ENCODE data around the gene DDN.
A peak's percentile ranks its signal among the peaks of the same experiment; 100 is the strongest.

Gene DDN

DNA sequence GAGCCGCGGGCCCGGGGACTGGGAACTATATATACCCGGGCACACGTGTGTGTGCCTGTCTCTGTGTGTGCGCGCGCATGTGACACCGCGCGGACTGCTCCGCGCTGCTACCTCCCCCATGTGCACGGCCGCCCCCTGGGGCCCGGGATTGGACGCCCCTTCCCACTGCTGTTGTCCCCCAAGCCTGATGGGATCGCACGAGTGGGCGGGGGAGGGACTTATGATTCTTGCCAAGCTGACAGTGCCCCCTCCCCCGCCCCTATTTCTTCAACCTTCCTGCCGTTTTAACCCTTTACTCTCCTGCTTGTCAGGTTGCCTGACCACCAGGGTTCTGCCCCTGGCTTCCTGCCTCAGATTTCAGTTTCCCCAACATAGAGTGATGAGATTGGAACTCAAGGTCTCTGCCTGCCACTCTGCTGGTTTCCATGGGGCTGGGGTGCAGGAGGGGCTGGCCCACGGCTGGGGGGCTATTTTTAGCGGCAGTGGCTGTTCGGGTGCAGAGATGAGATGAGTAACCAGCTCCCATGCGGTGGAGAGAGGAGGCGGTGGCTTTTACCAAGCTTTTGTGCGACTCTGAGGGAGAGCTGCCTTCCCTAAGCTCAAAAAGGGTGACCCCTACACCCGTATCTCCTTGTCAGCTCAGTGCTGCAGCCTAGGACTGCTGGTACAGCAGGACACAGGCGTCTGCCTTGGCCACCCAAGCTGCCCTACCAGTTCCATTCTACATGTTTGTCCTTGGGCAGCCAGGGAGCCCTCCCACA, at the start of gene DDN:
TSS of gene DDN (minus strand) at position 5 of the 761 bp plus-strand sequence. CDS start 88 bp downstream, outside the sequence.
- DNase-seq (ENCODE audit: low read depth in 3 of 3) = no peak

DNA sequence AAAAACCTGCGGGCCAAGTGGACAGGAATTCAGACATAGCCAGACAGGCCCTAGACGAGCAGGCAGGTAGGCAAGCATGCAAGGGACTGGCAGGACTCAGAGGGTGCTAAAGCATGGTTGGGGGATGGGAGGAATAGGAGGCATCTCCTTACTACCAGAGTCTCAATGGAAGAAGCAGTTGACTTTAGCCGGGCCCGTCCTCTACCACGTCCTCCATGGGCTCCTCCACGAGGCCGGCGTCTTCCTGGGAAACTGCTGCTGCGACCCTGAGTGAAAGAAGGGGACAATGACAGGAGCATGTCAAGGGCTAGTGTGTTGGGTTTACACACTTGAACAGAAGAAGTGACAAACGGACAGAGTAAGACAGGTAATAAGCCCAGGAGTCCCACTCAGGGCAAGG, 49.8 kb upstream of the DDN start:
- no peak for DNase-seq (ENCODE audit: low read depth in 3 of 3)

DNA sequence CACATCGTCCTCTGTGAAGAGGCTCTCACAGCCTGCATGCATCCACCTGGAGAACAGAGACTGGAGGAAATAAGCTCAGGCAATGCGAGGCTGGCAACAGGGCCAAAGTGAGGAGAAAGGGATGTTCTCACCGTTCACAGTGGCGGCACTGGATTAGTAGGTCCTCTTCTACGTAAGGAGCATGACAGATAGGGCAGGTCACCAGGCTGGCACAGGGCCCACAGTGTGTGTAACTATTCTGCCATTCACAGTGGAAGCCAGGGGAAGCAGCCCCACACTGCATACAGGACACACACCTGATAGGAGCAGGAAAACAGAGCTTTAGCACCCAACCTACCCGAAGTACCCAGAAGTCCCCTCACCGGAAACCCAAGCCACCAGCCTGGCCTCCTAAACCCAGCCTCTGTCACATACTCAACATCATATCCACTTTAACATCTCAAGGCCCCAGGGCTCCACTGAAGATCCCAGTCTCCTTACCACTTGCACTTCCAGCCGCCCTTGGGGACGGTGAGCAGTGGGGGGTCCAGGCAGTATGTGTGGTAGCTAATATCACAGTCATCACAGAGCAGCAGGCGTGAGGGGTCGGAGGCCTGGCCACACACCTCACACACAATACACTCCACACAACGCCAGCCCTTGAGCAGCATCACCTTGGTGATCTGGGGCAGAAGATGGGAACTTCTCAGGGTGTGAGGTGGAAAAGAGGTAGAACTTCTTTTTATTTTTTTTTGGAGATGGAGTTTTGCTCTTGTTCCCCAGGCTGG, 47.1 kb upstream of the DDN start:
- no peak for DNase-seq (ENCODE audit: low read depth in 3 of 3)

DNA sequence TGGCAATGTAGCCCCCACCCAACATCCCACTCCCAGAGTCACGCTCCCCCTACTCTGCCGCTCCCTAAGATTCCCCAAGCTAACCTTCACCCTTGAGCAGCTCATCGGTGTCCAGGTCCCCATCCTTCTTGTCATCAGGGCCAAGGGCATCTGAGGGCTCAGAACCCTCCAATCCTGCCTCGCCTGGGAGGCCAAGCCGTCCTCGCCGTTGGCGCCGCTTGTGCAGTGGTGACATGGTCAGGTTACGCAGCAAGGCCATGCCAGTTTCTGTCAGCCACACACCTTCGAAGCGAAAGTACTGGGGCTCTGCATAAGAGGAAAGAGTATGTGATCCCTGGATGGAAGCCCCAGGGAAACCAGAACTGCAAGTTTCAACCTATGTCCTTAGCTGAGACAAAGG, 45.5 kb upstream of the DDN start:
- DNase-seq (ENCODE audit: low read depth in 3 of 3) = no peak

DNA sequence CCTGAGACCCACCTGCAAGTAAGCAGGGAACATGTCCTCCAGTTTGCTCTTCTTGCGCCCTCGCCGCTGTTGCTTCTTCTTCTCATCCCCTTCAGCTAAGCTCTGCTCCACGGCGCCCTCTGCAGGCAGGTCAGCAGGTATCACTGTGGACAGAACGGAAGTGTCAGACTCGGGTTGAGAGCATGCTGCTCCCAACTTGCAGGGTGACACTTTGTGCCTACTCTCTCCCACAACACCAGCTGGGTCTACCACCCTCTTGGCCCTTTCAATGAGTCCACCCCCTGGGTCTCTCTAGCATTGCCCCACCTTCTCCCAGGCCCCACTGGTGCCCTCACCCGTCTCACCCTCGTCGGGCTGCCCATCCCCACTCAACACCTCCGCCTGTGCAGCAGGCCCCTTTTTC, 44.7 kb upstream of the DDN start:
- peak; percentile 53 to 65 (median 63) for DNase-seq (ENCODE audit: low read depth in 3 of 3)

DNA sequence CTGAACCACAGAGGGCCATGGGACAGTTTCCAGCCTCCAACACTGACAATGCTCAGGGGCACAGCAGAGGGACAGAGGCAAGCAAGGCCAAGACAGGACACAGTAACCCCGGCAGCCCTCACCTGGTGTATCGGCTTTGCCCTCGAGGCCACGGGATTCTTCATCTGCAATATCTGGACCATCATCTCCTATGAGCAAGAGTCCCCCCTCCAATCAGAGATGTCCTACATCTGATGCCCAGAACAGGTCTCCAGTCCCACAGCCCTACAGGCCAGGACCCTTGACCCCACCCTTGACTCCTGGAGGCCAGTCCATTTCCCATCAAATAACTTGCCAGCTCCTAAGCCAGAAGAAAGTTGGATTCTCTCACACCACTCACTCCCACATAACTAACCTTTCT, 44.1 kb upstream of the DDN start:
- no peak for DNase-seq (ENCODE audit: low read depth in 3 of 3)

DNA sequence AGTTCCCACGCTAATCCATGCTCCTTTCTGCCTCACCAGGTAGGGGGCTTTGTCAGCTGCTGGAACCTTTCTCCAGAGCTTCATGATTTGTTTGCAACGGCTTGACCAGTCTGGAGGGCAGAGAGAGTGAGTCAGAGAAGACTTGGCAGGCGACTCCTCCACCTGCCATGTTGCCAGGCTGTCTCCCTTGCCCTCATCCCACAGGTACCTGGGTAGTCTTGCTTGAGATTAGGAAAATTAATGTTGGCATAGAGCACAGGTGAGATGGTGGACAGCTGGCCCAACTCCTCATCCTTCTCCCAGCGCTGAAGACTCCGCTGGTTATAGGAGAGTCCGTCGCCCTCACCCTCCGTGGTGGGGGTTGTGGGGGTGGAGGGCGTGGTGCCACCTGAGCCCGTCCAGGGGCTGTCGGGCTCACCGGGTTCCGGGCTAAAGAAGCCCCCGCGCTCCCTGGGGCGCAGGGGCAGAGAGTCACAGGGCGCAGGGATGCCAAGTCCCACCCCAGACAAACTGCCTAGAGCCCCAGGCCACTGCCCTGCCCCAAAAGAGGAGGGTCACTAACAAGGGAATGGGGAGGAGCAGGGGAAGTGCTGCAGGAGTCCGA, 42.8 kb upstream of the DDN start:
- DNase-seq (ENCODE audit: low read depth in 3 of 3) = no peak

DNA sequence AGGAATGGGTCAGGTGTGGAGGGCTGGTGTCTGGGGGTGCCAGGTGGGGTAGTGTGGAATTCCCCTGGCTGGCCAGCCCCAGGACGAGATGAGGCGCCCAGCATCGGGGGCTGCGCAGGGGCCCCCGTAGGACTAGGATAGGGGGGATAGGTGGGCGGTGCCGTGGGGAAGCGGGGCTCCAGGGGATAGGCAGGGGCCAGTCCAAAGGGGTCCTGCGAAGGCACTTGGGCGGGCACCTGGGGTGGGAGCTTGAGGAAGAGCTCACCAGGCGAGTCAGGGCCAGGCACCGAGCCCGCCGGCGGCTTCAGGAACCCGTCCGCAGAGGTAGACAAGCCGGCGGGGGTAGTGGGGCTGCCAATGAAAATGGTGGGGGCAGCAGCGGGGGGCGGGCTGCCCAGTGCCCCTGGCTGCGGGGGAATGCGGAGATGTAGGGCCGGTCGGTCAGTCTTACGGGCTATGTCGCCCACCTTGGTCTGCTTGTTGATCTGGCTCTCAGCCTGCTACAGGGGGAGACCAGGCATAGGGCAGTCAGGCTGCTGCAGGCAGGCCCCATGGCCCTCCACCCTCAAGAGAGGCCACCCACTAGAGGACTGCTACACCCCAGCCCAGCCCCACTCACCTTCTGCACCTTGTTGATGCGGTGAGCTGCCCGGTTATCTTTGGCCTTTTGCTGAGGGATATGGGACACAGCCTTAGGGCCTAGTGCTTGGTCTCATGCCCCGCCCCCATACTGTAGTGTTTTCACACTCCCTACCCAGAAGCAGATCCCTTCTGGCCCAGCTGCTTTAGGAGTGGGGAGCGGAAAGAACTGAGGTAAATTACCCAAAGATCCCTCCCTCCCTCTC, 42.1 kb upstream of the DDN start:
- DNase-seq (ENCODE audit: low read depth in 3 of 3) = no peak

DNA sequence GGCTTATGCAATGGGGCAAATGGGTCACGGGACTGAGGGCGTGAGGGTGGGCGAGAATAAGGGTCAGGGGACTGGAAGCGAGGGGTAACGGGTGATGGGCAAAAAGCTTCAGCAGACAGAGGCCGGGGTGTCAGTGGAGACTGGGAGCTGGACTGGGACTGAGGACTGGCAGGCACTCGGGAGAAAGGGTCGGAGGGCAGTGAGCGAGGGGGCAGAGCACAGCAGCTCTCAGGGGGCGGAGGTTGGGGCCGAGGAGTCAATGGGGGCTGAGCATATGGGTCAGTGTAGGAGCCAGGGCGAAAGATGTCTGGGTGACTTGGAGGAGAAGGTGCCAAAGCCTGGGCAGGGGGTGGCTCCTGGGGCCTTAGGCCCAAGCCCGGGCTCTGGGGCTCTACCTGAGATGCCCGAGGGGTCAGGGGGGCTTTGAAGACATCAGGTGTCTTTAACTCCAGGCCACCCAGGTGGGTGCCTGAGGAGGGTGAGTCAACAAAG, 41.2 kb upstream of the DDN start:
- no peak for DNase-seq (ENCODE audit: low read depth in 3 of 3)

DNA sequence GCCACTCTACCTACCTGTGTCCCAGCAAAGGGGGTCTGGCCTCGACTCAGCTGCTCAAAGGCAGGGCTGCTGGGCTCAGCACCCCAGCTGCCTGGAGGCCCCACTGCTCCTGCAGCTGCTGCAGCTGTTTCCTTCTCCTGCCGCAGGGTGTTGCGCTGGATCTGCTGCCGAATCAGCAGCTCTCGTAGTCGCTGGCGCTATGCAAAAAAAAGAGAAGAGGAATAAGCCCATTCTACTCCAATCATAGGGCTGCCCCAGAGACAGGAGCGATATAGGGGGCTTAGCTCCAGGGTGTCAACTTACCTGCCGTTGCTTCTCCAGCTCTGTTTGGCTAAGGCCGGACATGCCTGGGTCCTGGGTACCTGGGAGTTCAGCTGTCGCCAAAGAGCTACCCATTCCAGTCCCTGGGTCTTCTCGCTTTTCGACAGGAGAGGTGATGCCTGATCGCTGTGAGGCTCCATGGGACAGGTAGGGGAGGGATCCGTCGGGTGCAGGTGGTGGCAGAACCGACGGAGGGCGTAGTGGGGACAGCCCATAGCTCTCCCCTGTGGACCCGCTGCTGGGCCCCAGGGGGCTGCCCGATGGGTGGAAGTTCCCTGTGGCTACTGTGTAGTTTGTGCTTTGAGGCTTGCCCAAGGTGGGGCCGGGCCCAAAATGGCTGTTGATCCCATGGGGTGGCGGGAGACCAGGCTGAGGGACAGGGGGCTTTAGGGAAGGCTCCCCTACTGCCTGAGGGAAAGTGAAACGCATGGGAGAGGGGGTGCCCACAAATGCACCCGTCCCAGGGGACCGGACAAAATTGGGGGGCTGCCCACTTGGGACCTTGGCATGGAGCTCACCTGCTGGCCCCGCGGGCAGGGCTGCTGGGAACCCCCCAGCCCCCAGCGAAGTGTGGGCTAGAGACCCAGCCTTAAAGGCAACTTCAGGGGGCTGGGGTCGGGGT, 40.5 kb upstream of the DDN start:
- no peak for DNase-seq (ENCODE audit: low read depth in 3 of 3)

DNA sequence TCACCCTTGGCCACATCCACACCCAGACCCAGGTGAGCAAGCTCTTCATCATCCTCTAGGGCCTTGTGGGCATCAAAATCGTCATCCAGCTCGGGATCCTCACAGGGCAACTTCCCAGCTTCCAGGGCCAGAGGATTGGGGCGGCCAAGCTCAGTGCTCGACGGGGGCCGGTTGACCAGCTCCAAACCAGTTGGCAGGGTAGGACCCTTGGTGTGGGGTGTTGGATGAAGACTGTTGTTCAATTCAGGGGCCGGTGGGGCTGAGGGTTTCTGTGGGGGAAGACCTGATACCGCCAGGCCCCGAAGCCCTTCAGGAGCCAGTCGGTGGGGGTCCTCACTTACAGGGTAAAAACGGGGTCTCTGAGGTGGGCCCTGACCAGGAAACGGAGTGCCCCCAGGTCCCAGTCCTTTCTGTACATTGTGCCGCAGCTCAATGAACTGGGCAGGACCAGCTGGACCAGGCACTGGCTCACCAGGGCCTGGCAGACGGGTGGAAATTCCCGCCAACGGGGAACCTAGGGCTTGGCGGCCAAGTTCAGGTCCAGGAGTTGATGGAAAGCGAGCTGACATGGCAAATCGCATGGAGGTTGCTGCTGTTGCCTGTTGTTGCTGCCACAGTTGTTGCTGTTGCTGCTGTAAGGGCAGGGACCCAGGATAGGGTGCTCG, 39.2 kb upstream of the DDN start:
- DNase-seq (ENCODE audit: low read depth in 3 of 3) = no peak

DNA sequence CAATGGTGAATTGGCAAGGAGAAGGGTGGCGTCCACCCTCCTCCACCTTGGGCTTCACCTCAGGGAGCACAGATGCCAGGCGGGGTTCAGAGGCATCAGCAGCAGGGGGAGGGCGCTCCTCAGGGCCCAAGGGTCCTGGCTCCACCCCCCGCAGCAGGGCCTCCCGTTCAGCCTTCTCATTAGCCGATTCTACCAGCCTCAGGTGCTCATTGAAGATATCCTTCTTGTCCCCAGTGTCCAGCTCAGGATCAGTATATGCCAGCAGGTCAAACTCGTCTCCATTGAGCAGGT, 38.7 kb upstream of the DDN start:
- DNase-seq (ENCODE audit: low read depth in 3 of 3) = no peak

DNA sequence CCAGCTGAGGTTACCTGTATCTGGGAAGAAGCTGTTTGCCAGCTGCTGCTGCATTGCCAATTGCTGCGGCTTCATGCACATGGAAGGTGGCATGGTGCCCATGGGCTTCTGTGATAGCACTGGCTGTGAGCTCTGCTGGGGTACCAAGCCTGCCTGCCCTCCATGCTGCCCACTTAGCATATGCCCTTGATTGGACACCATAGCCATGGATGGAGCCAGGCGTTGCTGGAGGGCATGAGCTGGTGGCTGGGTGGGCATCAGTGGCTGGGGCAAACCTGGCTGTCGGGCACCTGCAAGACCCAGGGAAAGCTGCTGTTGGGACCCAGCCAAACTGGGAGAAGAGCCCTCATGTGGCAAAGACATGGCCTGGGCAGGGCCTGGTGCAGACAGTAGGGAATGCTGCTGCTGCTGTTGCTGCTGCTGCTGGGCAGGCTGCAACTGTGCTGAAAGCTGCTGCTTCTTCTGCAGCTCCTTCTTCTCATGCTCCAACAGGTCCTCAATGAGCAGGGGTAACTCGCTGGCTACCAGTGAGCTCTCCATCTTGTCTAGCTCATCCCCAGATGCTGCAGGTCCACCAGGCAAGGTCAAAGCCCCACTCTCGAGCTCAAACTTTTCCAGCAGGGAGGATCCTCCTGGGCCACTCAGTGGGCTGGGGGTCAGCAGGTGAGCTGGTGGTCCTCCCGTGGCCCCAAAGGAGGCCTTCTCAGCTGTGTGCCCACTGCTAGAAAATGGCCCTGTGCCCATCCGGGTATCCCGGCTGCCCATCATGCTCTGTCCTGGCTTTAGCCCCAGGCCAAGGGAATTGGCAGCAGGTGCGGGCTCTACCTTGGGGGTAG, 38.2 kb upstream of the DDN start:
- no peak for DNase-seq (ENCODE audit: low read depth in 3 of 3)

DNA sequence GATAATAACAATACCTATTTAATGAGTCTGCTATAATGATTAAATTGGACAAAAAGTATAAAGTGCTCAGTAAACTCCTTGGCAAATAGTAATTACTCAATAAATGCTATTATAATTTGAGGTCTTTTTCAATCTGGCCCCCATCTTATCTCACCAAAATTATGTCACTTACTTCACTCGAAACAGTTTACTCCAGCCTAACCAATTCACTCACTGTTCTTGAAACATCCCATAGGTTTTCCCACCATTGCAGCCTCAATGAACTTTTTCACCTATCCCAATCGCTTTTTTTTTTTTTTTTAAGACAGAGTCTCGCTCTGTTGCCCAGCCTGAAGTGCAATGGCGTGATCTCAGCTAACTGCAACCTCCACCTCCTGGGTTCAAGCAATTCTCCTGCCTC, 36.9 kb upstream of the DDN start:
- DNase-seq (ENCODE audit: low read depth in 3 of 3) = no peak

DNA sequence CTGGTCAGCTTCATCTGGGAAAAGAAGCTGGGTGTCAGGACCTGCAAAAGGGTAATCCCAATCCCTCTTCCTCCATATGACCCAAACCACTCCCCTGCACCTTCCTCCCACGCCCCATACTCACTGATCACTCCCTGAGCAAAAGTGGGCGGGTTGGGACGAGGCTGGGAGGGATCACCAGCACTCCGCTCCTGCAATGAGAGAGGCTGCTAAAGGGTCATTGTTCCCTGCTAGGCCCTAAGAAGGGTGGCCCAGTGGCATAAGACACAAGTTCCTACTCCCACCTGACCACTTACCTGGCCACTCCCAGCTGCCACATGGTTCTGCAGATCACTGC, 35.1 kb upstream of the DDN start:
- no peak for DNase-seq (ENCODE audit: low read depth in 3 of 3)

DNA sequence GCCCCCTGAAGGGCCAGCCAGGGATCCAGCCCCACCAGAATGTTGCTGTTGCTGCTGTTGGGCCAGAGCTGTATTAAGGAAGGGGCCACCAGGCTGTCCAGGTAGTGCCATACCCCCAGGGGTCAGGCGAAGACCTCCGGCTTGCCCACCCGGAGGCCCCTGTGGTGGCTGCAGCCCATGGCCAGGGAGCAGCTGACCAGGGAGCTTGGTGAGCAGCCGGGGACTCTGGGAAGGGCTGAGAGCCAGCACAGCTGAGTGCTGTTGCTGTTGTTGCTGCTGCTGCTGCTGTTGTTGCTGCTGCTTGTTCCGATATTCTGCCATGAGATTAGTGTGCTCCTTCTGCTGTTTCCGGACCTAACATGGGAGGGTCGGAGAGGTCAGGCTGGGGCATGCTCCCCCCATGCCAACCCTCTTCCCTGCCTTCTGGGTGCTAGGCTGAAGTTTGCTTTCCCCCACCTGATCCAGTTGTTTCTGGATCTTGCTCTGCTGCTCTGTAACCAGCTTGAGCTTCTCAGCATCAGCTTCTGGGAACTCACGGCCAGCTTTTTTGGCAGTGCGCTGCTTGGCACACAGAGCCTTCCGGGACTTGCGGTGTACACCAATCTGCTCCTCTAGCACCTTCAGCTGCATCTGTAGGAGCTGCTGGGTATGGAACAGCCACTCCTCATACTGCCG, 34.6 kb upstream of the DDN start:
- no peak for DNase-seq (ENCODE audit: low read depth in 3 of 3)

DNA sequence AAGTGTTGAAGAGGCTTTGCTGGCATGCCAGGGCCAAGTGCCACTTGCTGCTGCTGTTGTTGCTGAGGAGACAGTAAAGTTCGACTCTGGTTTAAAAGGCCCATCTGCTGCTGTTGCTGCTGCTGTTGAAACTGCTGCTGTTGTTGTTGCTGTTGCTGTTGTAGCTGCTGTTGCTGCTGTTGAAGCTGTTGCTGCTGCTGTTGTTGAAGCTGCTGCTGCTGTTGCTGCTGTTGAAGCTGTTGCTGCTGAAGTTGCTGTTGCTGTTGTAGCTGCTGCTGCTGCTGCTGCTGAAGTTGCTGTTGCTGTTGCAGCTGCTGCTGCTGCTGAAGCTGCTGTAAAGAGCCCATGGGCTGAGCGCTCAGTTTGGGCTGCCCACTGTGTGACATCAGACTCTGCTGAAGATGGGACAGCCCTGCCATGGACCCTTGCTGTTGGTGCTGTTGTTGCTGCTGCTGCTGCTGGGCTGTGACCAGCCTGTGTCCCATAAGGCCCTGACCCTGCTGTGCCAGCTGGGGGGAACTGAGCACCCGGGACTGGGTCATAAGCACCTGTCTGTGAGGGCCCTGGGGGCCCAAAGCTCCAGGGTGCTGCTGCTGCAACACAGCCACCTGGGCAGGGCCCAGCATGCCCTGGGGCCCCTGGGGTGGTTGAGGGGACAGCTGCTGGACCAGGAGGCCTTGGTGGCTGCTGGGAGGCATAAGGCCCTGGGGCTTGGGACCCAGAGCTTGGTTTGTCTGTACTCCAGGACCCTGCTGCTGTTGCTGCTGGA, 33.7 kb upstream of the DDN start:
- DNase-seq (ENCODE audit: low read depth in 3 of 3) = no peak

DNA sequence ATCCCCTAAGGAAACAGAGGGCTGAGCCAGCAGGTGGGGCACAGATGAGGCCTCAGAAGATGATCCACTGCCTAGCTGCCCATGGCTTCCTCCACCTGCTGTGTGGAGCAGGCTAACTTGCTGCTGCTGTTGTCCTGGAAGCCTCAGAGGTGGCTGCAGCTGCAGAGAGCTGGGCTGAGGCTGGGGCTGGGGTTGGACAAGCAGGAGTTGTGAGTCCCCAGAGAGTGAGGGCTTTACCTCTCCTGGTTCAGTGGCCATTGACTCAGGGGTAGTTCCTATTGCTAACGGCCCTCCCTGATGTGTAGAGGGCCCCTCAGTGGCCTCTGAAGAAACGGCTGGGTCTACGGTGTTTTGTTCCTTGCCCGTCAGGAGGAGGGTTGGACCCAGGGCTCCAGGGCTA, 33.1 kb upstream of the DDN start:
- no peak for DNase-seq (ENCODE audit: low read depth in 3 of 3)

Data from stimulated activated CD4-positive, alpha-beta T cell treated with anti-CD3 and anti-CD28 coated beads, TNF-alpha, amount 100 ng/mL, for 4 hours (primary cell).